H9 (cell line): ENCODE results near the gene DGCR8. TPM values are rescaled to one million over a fixed set of nuclear protein-coding genes. Genes with fewer than 3 reads are reported as not detected.
A peak's percentile ranks its signal among the peaks of the same experiment; 100 is the strongest.

ENCODE experiments used
- DNase-seq: peaks from one replicate; pipeline ENCODE4 v3.0.0-alpha.2; 2017
- H2AFZ ChIP-seq: one replicate; pipeline ENCODE4 v1.6.1; 2013; ENCODE audit warnings: mild to moderate bottlenecking, low read length, control low read depth, moderate library complexity
- H2AK5ac ChIP-seq: 2 replicates; pipeline ENCODE4 v1.6.1; 2013; ENCODE audit warnings: low read length, control low read depth, mixed read lengths; ENCODE audit not compliant: insufficient read length
- H2BK120ac ChIP-seq: one replicate; pipeline ENCODE4 v1.6.1; 2013; ENCODE audit warnings: low read depth, mild to moderate bottlenecking, low read length, control low read depth, inconsistent platforms; ENCODE audit not compliant: poor library complexity, severe bottlenecking
- H2BK12ac ChIP-seq: 2 replicates; pipeline ENCODE4 v1.6.1; 2013; ENCODE audit warnings: low read length, control low read depth, mixed read lengths, low read depth; ENCODE audit not compliant: insufficient read length
- H2BK15ac ChIP-seq: 2 replicates; pipeline ENCODE4 v1.6.1; 2013; ENCODE audit warnings: low read depth, low read length, control low read depth
- H2BK20ac ChIP-seq: one replicate; pipeline ENCODE4 v1.6.1; 2013; ENCODE audit warnings: low read depth, mild to moderate bottlenecking, low read length, control low read depth, inconsistent platforms; ENCODE audit not compliant: poor library complexity, severe bottlenecking
- H2BK5ac ChIP-seq: 2 replicates; pipeline ENCODE4 v1.6.1; 2013; ENCODE audit warnings: low read length, control low read depth, mixed read lengths; ENCODE audit not compliant: insufficient read length
- H3K14ac ChIP-seq: 2 replicates; pipeline ENCODE4 v1.6.1; 2013; ENCODE audit warnings: low read length, control low read depth; ENCODE audit not compliant: insufficient read depth
- H3K18ac ChIP-seq: 2 replicates; pipeline ENCODE4 v1.6.1; 2013; ENCODE audit warnings: low read depth, mild to moderate bottlenecking, mixed read lengths, low read length, control low read depth; ENCODE audit not compliant: insufficient read length
- H3K23ac ChIP-seq: 2 replicates; pipeline ENCODE4 v1.6.1; 2013; ENCODE audit warnings: low read length, control low read depth, mixed read lengths, low read depth; ENCODE audit not compliant: insufficient read length
- H3K23me2 ChIP-seq: 2 replicates; pipeline ENCODE4 v1.6.1; 2013; ENCODE audit warnings: low read depth, mild to moderate bottlenecking, mixed read lengths, low read length, control low read depth; ENCODE audit not compliant: insufficient read length, poor library complexity, severe bottlenecking
- H3K27ac ChIP-seq: 2 replicates; pipeline ENCODE4 v1.5.1; 2013; ENCODE audit warnings: low read length, control low read depth, mixed read lengths, low read depth; ENCODE audit not compliant: insufficient read length
- H3K27me3 ChIP-seq: 2 replicates; pipeline ENCODE4 v1.6.1; 2013; ENCODE audit warnings: low read length, control low read depth, inconsistent platforms; ENCODE audit not compliant: insufficient read depth
- H3K4ac ChIP-seq: 2 replicates; pipeline ENCODE4 v1.6.1; 2013; ENCODE audit warnings: low read depth, mild to moderate bottlenecking, control low read depth, inconsistent platforms, low read length, moderate library complexity
- H3K4me1 ChIP-seq: 2 replicates; pipeline ENCODE4 v1.6.1; 2013; ENCODE audit warnings: low read length, control low read depth, inconsistent platforms; ENCODE audit not compliant: insufficient read depth
- H3K4me2 ChIP-seq: 2 replicates; pipeline ENCODE4 v1.6.1; 2013; ENCODE audit warnings: low read length, control low read depth, mixed read lengths; ENCODE audit not compliant: insufficient read length, insufficient read depth
- H3K56ac ChIP-seq: 2 replicates; pipeline ENCODE4 v1.6.1; 2013; ENCODE audit warnings: low read depth, mild to moderate bottlenecking, mixed read lengths, low read length, control low read depth; ENCODE audit not compliant: insufficient read length
- H3K79me1 ChIP-seq: 2 replicates; pipeline ENCODE4 v1.6.1; 2013; ENCODE audit warnings: low read depth, mild to moderate bottlenecking, moderate library complexity, low read length, control low read depth, inconsistent platforms; ENCODE audit not compliant: insufficient read depth, poor library complexity, severe bottlenecking
- H3K79me2 ChIP-seq: 2 replicates; pipeline ENCODE4 v1.6.1; 2013; ENCODE audit warnings: low read length, control low read depth, inconsistent platforms; ENCODE audit not compliant: insufficient read depth
- H3K9ac ChIP-seq: 2 replicates; pipeline ENCODE4 v1.6.1; 2013; ENCODE audit warnings: low read length, control low read depth, mixed read lengths; ENCODE audit not compliant: insufficient read length; ENCODE audit errors: extremely low read depth
- H3K9me3 ChIP-seq: one replicate; pipeline ENCODE4 v1.6.1; 2013; ENCODE audit warnings: low read depth, low read length, inconsistent platforms; ENCODE audit not compliant: control insufficient read depth
- H3T11ph ChIP-seq: one replicate; pipeline ENCODE4 v1.6.1; 2013; ENCODE audit warnings: mild to moderate bottlenecking, low read length, control low read depth, inconsistent platforms
- H4K20me1 ChIP-seq: one replicate; pipeline ENCODE4 v1.6.1; 2013; ENCODE audit not compliant: control insufficient read depth, insufficient read length, insufficient read depth
- H4K5ac ChIP-seq: 2 replicates; pipeline ENCODE4 v1.6.1; 2013; ENCODE audit warnings: low read depth, mild to moderate bottlenecking, mixed read lengths, low read length, control low read depth; ENCODE audit not compliant: insufficient read length
- H4K8ac ChIP-seq: replicated peaks from 2 replicates; pipeline ENCODE4 v1.6.1; 2013; ENCODE audit warnings: low read length, control low read depth, mixed read lengths, low read depth; ENCODE audit not compliant: insufficient read length
- H4K91ac ChIP-seq: 2 replicates; pipeline ENCODE4 v1.6.1; 2013; ENCODE audit warnings: low read depth, mild to moderate bottlenecking, moderate library complexity, mixed read lengths, low read length, control low read depth; ENCODE audit not compliant: insufficient read length
- H3K27ac Mint-ChIP-seq, 3 experiments: 2 replicates in 2 of 3; 3 replicates in 1 of 3; pipeline ENCODE4 v1.8.0; 2020 to 2021; ENCODE audit warnings: mixed read lengths in 3 of 3, mild to moderate bottlenecking in 1 of 3, moderate library complexity in 1 of 3
- H3K27me3 Mint-ChIP-seq: 2 replicates; pipeline ENCODE4 v1.8.0; 2021; ENCODE audit warnings: low read depth, mild to moderate bottlenecking, moderate library complexity, mixed read lengths
- H3K36me3 Mint-ChIP-seq, 3 experiments: 2 replicates in 2 of 3; 3 replicates in 1 of 3; pipeline ENCODE4 v1.8.0; 2020 to 2021; ENCODE audit warnings: low read depth in 3 of 3, mixed read lengths in 3 of 3; ENCODE audit not compliant: insufficient read depth in 1 of 3
- H3K4me1 Mint-ChIP-seq, 2 experiments: 2 replicates each; pipeline ENCODE4 v1.8.0; 2020; ENCODE audit warnings: mixed read lengths in 2 of 2
- H3K4me3 Mint-ChIP-seq, 2 experiments: 2 replicates in 1 of 2; 3 replicates in 1 of 2; pipeline ENCODE4 v1.8.0; 2020 to 2021; ENCODE audit warnings: mild to moderate bottlenecking in 2 of 2, mixed read lengths in 2 of 2, moderate library complexity in 1 of 2
- H3K9me3 Mint-ChIP-seq, 2 experiments: 2 replicates in 1 of 2; 3 replicates in 1 of 2; pipeline ENCODE4 v1.8.0; 2020; ENCODE audit warnings: mild to moderate bottlenecking in 2 of 2, mixed read lengths in 2 of 2, moderate library complexity in 1 of 2
- WGBS: extraction: QIAGEN DNeasy Blood & Tissue Kit; methylation state at CpG from one replicate; pipeline ENCODE4 v1.1.7; 2013; ENCODE audit warnings: missing lambda C conversion rate, low lambda C conversion rate, mixed read lengths; ENCODE audit not compliant: insufficient read length; ENCODE audit errors: extremely low coverage; 5-methylcytosine and 5-hydroxymethylcytosine counted together
- total RNA-seq: library from RNA; stranded (reverse); gene quantifications from 2 replicates; pipeline ENCODE4 v1.2.1, GENCODE V29; 2021
- TF ChIP-seq, protein P1 (sequence below): fragments of 200-600 bp; sonication (generic); conservative IDR thresholded peaks from 3 replicates; pipeline ENCODE4 v1.8.0; 2021; ENCODE audit warnings: antibody characterized with exemption, mild to moderate bottlenecking

The DGCR8 gene
- total RNA-seq, 1 experiment from 2014 or later: 74.5 TPM

DNA sequence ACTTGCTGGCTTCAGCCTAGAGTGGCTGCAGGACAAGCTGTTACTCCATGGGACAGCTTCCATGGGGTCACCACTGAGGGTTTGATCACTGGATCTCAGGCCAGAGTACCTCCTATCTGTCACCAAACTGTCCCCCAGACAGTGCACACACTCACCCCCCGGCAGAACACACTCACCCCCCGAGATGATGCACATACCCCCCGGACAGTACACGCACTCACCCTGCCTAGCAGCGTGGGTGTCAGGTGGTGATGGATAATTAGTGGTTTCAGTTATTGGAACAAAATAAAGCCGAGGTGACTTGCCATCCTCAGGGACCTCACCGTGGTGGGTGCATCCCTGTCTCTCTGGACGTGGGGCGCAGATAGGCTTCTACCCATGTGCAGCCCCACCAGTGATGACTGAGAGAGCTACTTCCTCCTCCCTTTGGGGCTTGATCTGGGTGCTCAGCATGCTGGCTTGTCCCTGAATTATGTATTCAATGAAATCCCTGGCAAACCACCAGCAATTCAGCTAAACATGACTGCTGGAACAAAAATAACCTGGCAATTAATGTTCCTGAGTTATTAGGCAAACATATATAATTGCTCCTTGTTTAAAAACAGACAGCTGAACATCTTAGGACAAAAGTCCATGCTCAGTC, 40.2 kb upstream of the DGCR8 start:
- Histone ChIP-seq H2BK15ac (no peak overlapping the region), H3K4me1 (no peaks in the 10 kb centered on the region), H2BK20ac (no peak overlapping the region), H3K27ac (no peak overlapping the region), H3K9me3 (no peaks in the 10 kb centered on the region), H3K14ac (no peak overlapping the region), H3K79me1 (no peaks in the 10 kb centered on the region), H2AFZ (no peak overlapping the region), H3K9ac (no peak overlapping the region), H2BK5ac (no peak overlapping the region), H3K4ac (no peak overlapping the region), H3K56ac (no peak overlapping the region), H3T11ph (no peak overlapping the region), H4K5ac (no peak overlapping the region), H3K18ac (no peak overlapping the region), H4K91ac (no peak overlapping the region), H2BK120ac (no peak overlapping the region), H3K23me2 (no peaks in the 10 kb centered on the region), H3K4me2 (no peak overlapping the region), H3K27me3 (no peaks in the 10 kb centered on the region; the same call in 1 of the 2 replicates), H2BK12ac (no peak overlapping the region), H3K23ac (no peak overlapping the region), H4K8ac (no peak overlapping the region), H4K20me1 (no peaks in the 10 kb centered on the region), H3K79me2 (no peaks in the 10 kb centered on the region), H2AK5ac (no peak overlapping the region)
- peaks cover 0 to 10% (median 0%) of the 10 kb centered on the region in 3 experiments; a peak in 2 of 7 replicates for H3K36me3 Mint-ChIP-seq
- H3K27ac Mint-ChIP-seq: 0 out of 7 replicates have a peak overlapping the region, but pooled peaks of 1 of the 3 experiments have one; percentile 33
- no peak for DNase-seq
- H3K4me3 Mint-ChIP-seq: no peak overlapping the region
- no peaks in the 10 kb centered on the region for H3K9me3 Mint-ChIP-seq
- no peaks in the 10 kb centered on the region; the same call in 1 of the 2 replicates for H3K27me3 Mint-ChIP-seq
- peaks cover 0 to 8% of the 10 kb centered on the region in 2 experiments; a peak in 2 of 4 replicates for H3K4me1 Mint-ChIP-seq
- no CpG with 5 or more reads among the region's 9 CpGs for WGBS
- TF ChIP-seq, protein P1, sequence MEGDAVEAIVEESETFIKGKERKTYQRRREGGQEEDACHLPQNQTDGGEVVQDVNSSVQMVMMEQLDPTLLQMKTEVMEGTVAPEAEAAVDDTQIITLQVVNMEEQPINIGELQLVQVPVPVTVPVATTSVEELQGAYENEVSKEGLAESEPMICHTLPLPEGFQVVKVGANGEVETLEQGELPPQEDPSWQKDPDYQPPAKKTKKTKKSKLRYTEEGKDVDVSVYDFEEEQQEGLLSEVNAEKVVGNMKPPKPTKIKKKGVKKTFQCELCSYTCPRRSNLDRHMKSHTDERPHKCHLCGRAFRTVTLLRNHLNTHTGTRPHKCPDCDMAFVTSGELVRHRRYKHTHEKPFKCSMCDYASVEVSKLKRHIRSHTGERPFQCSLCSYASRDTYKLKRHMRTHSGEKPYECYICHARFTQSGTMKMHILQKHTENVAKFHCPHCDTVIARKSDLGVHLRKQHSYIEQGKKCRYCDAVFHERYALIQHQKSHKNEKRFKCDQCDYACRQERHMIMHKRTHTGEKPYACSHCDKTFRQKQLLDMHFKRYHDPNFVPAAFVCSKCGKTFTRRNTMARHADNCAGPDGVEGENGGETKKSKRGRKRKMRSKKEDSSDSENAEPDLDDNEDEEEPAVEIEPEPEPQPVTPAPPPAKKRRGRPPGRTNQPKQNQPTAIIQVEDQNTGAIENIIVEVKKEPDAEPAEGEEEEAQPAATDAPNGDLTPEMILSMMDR: no peak
